ENCODE measurements around the gene SETD1B.
"Not testable (repeated sequence)": the region's sequence is repeated elsewhere in the genome, so short reads cannot be mapped to it uniquely, and the experiment has no call there.

SETD1B gene

GRCh38 chr12:121779422-121779895, 24.4 kb upstream of the SETD1B start:
- in situ Hi-C loops (cut with HindIII; ENCODE audit: low sequenced_read_pairs) = no loop called here

GRCh38 chr12:121780429-121780828, 23.4 kb upstream of the SETD1B start:
- in situ Hi-C loops (cut with HindIII; ENCODE audit: low sequenced_read_pairs) = no loop called here

GRCh38 chr12:121781484-121781997, 22.3 kb upstream of the SETD1B start:
- in situ Hi-C loops (cut with HindIII; ENCODE audit: low sequenced_read_pairs) = no loop called here

GRCh38 chr12:121781998-121782979, 21.5 kb upstream of the SETD1B start:
- in situ Hi-C loops (cut with HindIII; ENCODE audit: low sequenced_read_pairs) = no loop called here

GRCh38 chr12:121783766-121784165, 20.0 kb upstream of the SETD1B start:
- in situ Hi-C loops (cut with HindIII; ENCODE audit: low sequenced_read_pairs) = no loop called here

- in situ Hi-C loops (cut with HindIII; ENCODE audit: low sequenced_read_pairs) = no loop called here
Observed at GRCh38 chr12:121784460-121784859, 19.3 kb upstream of the SETD1B start.

GRCh38 chr12:121786440-121786825, 17.4 kb upstream of the SETD1B start:
- in situ Hi-C loops (cut with HindIII; ENCODE audit: low sequenced_read_pairs) = loop anchor here (5.0 kb wide), 1 partner anchor 69 kb away; no protein-coding TSS in a partner anchor

GRCh38 chr12:121787063-121788025, 16.5 kb upstream of the SETD1B start:
- in situ Hi-C loops (cut with HindIII; ENCODE audit: low sequenced_read_pairs) = loop anchor here (5.0 kb wide), 1 partner anchor 70 kb away; no protein-coding TSS in a partner anchor

GRCh38 chr12:121788176-121788818, 15.5 kb upstream of the SETD1B start:
- in situ Hi-C loops (cut with HindIII; ENCODE audit: low sequenced_read_pairs) = loop anchor here (5.0 kb wide), 1 partner anchor 71 kb away; no protein-coding TSS in a partner anchor

- in situ Hi-C loops (cut with HindIII; ENCODE audit: low sequenced_read_pairs) = loop anchor here (5.0 kb wide), 1 partner anchor 72 kb away; no protein-coding TSS in a partner anchor
Observed at GRCh38 chr12:121789233-121789781, 14.5 kb upstream of the SETD1B start.

GRCh38 chr12:121789800-121790728, 13.7 kb upstream of the SETD1B start:
- in situ Hi-C loops (cut with HindIII; ENCODE audit: low sequenced_read_pairs) = loop anchor here (5.0 kb wide), 1 partner anchor 73 kb away; no protein-coding TSS in a partner anchor

- in situ Hi-C loops (cut with HindIII; ENCODE audit: low sequenced_read_pairs) = not testable (repeated sequence)
Observed at GRCh38 chr12:121790785-121791184, 13.0 kb upstream of the SETD1B start.

- in situ Hi-C loops (cut with HindIII; ENCODE audit: low sequenced_read_pairs) = no loop called here
Observed at GRCh38 chr12:121791671-121792551, 11.9 kb upstream of the SETD1B start.

GRCh38 chr12:121792607-121793439, 11.0 kb upstream of the SETD1B start:
- in situ Hi-C loops (cut with HindIII; ENCODE audit: low sequenced_read_pairs) = no loop called here

GRCh38 chr12:121793440-121793837, 10.4 kb upstream of the SETD1B start, which contains the start of gene RHOF:
Gene RHOF (minus strand): TSS chr12:121793688. CDS start chr12:121793633, 55 bp downstream.
- in situ Hi-C loops (cut with HindIII; ENCODE audit: low sequenced_read_pairs) = no loop called here

GRCh38 chr12:121793838-121794533, 9.8 kb upstream of the SETD1B start:
- in situ Hi-C loops (cut with HindIII; ENCODE audit: low sequenced_read_pairs) = no loop called here
